ENCODE data around the gene CCDC74A. TPM values are rescaled to one million over a fixed set of nuclear protein-coding genes. Genes with fewer than 3 reads are reported as not detected.
A peak's percentile ranks its signal among the peaks of the same experiment; 100 is the strongest.
"Not testable (repeated sequence)": the region's sequence is repeated elsewhere in the genome, so short reads cannot be mapped to it uniquely, and the experiment has no call there.

The CCDC74A gene
- total RNA-seq, 2 experiments from 2014 or later: 7.1 to 8.2 TPM

GRCh38 chr2:131492418-131493198 lies 35.1 kb upstream of the CCDC74A start:
- DNase-seq: peak; percentile 96
- H3K27me3 Mint-ChIP-seq: no peaks in the 10 kb centered on the region
- H3K9me3 Mint-ChIP-seq: no peaks in the 10 kb centered on the region
- peaks cover 51% of the 10 kb centered on the region for H3K36me3 Mint-ChIP-seq
- peak overlapping the region; percentile 97 for H3K4me3 Mint-ChIP-seq
- peak overlapping the region; percentile 98 for H3K27ac Mint-ChIP-seq
- H3K4me1 Mint-ChIP-seq: peaks cover 25% of the 10 kb centered on the region

DNA sequence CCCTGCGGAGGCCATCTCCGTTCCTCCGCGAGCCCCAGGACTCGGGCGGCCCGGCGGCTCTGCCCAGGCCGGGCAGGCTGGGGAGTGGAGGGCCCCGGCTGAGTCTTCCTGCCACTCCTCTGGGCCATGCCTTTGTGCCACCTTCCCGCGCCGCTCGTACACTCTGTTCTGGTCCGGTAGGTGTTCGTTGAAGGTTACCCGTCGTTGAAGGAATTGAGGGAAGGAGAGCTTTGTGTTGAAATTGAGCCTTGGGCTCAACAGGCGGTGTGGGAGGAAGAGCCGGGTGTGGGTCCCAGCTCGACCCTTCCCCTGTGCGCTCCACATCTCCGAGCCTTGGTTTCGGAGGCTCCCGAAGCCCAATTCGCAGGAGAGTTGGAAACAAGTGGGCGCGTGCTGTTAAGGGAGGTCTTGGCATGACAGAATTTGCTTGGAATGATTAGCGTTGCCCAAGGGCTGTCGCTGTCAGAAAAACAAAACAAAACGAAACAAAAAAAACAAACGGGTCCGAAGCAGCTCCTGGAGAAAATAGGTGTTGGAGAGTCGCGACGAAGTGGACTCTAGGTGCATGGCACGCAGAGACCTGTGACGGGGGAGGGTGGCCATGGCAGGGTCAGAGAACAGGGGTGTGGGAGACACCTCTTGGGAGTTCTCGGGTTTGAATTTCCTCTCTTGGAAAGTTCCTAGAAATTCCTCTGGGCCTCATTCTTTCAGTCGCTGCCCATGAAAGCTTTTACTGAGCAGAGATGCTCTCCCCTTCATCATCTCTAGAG lies 34.3 kb upstream of the CCDC74A start:
- H3K4me1 Mint-ChIP-seq: peaks cover 30% of the 10 kb centered on the region

DNA sequence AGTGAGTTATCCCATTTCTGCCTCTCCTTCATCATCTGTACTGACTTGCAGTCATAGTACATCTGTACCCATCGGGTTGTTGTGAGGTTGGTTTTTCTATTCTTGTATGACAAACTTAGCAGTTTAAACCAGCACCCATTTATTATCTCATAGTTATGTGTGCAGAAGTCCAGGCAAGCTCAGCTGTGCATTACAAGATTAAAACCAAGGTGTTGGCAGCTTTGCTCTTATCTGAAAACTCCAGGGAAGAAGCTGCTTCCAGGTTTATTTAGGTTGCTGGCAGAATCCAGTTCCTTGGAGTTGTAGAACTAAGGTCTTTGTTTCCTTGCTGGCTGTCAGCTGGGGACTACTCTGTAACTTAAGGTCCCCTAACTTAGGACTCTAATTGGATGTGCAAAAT lies 32.2 kb upstream of the CCDC74A start:
- not testable (repeated sequence) for H3K27ac Mint-ChIP-seq, H3K9me3 Mint-ChIP-seq, H3K27me3 Mint-ChIP-seq, DNase-seq
- Mint-ChIP-seq H3K36me3 (peaks cover 32% of the 10 kb centered on the region), H3K4me1 (peaks cover 28% of the 10 kb centered on the region), H3K4me3 (peak overlapping the region; percentile 7)

More for the DNA sequence above, 34.3 kb upstream of the CCDC74A start:
- Mint-ChIP-seq H3K27me3 (no peaks in the 10 kb centered on the region), H3K36me3 (peaks cover 47% of the 10 kb centered on the region), H3K27ac (peak overlapping the region; percentile 98), H3K9me3 (no peaks in the 10 kb centered on the region), H3K4me3 (peak overlapping the region; percentile 97)
- DNase-seq: no peak

- not testable (repeated sequence) for H3K27me3 Mint-ChIP-seq, DNase-seq, H3K4me3 Mint-ChIP-seq, H3K9me3 Mint-ChIP-seq
- H3K27ac Mint-ChIP-seq: peak overlapping the region; percentile 75
- peaks cover 21% of the 10 kb centered on the region for H3K36me3 Mint-ChIP-seq
- H3K4me1 Mint-ChIP-seq: peaks cover 23% of the 10 kb centered on the region
Measured at GRCh38 chr2:131498321-131498973, 29.2 kb upstream of the CCDC74A start.

DNA sequence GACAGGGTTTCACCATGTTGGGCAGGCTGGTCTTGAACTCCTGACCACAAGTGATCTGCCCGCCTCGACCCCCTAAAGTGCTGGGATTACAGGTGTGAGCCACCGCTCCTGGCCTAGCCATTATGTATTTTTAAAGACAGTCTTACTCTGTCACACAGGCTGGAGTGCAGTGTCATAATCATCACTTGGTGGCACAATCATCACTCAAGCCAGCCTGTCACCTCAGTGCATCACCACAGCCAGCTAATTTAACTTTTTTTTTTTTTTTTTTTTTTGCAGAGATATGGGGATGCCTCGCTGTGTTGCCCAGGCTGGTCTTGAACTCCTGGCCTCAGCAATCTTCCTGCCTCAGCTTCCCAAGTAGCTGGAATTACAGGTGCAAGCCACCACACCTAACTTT lies 24.1 kb upstream of the CCDC74A start:
- H3K27me3 Mint-ChIP-seq, H3K4me3 Mint-ChIP-seq: not testable (repeated sequence)
- H3K36me3 Mint-ChIP-seq: peaks cover 11% of the 10 kb centered on the region

GRCh38 chr2:131504082-131504750 lies 23.5 kb upstream of the CCDC74A start:
- DNase-seq, H3K27me3 Mint-ChIP-seq, H3K4me1 Mint-ChIP-seq, H3K4me3 Mint-ChIP-seq, H3K9me3 Mint-ChIP-seq: not testable (repeated sequence)
- Mint-ChIP-seq H3K27ac (peak overlapping the region; percentile 65), H3K36me3 (peaks cover 11% of the 10 kb centered on the region)

More for the DNA sequence above, 24.1 kb upstream of the CCDC74A start:
- H3K9me3 Mint-ChIP-seq, DNase-seq, H3K4me1 Mint-ChIP-seq, H3K27ac Mint-ChIP-seq: not testable (repeated sequence)

GRCh38 chr2:131509615-131510014 lies 18.1 kb upstream of the CCDC74A start:
- no peak for DNase-seq
- no peak overlapping the region for H3K4me3 Mint-ChIP-seq
- H3K27ac Mint-ChIP-seq: no peak overlapping the region
- peaks cover 14% of the 10 kb centered on the region for H3K36me3 Mint-ChIP-seq
- no peaks in the 10 kb centered on the region for H3K27me3 Mint-ChIP-seq
- H3K9me3 Mint-ChIP-seq: no peaks in the 10 kb centered on the region
- H3K4me1 Mint-ChIP-seq: peaks cover 7% of the 10 kb centered on the region

- H3K36me3 Mint-ChIP-seq: not testable (repeated sequence)
Measured at GRCh38 chr2:131511291-131511968, 16.3 kb upstream of the CCDC74A start.

GRCh38 chr2:131511969-131512870 lies 15.5 kb upstream of the CCDC74A start:
- H3K27me3 Mint-ChIP-seq, H3K36me3 Mint-ChIP-seq, H3K4me1 Mint-ChIP-seq, H3K9me3 Mint-ChIP-seq, H3K4me3 Mint-ChIP-seq, DNase-seq: not testable (repeated sequence)
- H3K27ac Mint-ChIP-seq: peak overlapping the region; percentile 38

More at GRCh38 chr2:131511291-131511968, 16.3 kb upstream of the CCDC74A start:
- not testable (repeated sequence) for H3K27me3 Mint-ChIP-seq, H3K27ac Mint-ChIP-seq, H3K9me3 Mint-ChIP-seq, DNase-seq, H3K4me3 Mint-ChIP-seq, H3K4me1 Mint-ChIP-seq

DNA sequence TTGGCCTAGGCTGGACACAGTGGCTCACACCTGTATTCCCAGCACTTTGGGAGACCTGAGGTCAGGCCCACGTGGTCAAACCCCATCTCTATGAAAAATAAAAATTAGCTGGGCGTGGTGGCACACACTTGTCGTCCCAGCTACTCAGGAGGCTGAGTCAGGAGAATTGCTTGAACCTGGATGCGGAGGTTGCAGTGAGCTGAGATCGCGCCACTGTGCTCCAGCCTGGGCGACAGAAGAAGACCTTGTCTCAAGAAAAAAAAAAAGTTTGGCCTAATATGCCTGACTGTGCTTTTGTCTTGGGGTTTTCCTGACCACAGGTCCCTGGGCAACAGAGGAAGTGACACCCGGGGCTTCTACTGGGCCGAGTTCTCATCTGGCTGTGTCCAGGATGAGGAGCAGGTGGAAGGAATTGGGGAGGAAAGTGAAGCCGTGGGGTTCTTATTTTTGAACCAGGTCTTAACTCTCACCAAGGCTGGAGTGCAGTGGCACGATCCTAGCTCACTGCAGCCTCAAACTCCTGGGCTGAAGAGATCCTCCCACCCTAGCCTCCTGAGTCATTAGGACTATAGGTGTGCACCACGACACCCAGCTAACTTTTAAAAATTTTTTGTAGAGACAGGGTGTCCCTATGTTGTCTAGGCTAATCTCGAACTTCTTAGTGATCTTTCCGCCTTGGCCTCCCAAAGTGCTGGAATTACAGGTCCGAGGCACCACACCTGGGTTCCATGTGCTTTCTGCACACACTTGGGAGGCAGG lies 13.1 kb upstream of the CCDC74A start:
- H3K9me3 Mint-ChIP-seq, H3K4me1 Mint-ChIP-seq, H3K4me3 Mint-ChIP-seq, H3K27me3 Mint-ChIP-seq, DNase-seq: not testable (repeated sequence)
- peak overlapping the region; percentile 34 for H3K27ac Mint-ChIP-seq
- peaks cover 10% of the 10 kb centered on the region for H3K36me3 Mint-ChIP-seq

DNA sequence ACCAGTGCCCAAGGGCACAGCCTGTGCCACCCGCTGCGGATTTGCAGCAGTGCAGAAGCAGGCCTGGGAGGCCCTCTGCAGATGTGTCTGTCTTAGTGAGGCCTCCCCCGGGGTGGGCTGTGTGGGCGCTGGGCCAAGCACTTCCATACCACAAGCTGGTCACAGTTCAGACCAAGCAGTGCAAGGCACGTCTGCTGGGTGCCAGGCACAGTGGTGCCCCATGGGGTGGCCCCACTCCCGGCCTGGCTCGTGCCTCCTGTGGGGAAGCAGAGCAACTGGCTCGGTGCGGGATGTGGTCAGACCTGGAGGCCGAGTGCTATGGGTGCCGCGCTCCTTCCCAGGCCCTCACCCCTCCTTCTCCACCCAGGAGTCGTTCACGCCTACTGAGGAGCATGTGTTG lies 12.5 kb upstream of the CCDC74A start:
- H3K36me3 Mint-ChIP-seq: peaks cover 10% of the 10 kb centered on the region
- H3K27me3 Mint-ChIP-seq, H3K27ac Mint-ChIP-seq: not testable (repeated sequence)

GRCh38 chr2:131516011-131516410 lies 11.7 kb upstream of the CCDC74A start:
- no peak for DNase-seq
- H3K9me3 Mint-ChIP-seq: no peaks in the 10 kb centered on the region
- H3K27me3 Mint-ChIP-seq: no peaks in the 10 kb centered on the region
- H3K4me1 Mint-ChIP-seq: peaks cover 7% of the 10 kb centered on the region
- H3K36me3 Mint-ChIP-seq: peaks cover 10% of the 10 kb centered on the region
- H3K27ac Mint-ChIP-seq: no peak overlapping the region
- no peak overlapping the region for H3K4me3 Mint-ChIP-seq

More for the DNA sequence above, 12.5 kb upstream of the CCDC74A start:
- not testable (repeated sequence) for H3K4me1 Mint-ChIP-seq, H3K4me3 Mint-ChIP-seq, DNase-seq, H3K9me3 Mint-ChIP-seq

DNA sequence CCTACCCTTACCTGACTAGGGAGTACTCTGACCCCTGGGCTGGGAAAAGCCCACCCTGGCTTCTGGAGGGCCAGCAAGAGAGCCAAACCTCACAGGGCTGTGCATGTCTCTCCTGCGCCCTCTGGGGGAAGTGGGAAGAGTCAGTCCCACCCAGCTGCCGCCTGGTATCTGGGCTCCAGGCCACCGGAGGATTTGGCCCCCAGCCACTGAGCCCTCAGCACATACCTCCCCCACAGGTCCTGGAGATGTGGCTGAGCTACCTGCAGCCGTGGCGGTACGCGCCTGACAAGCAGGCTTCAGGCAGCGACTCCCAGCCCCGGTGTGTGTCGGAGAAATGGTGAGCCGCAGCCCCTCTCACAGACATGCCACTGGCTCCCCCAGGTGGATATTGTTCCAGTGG lies 11.1 kb upstream of the CCDC74A start:
- H3K36me3 Mint-ChIP-seq: peaks cover 10% of the 10 kb centered on the region
- not testable (repeated sequence) for H3K27me3 Mint-ChIP-seq, H3K4me1 Mint-ChIP-seq, H3K27ac Mint-ChIP-seq, DNase-seq, H3K4me3 Mint-ChIP-seq, H3K9me3 Mint-ChIP-seq

Measured in activated naive CD8-positive, alpha-beta T cell treated with anti-CD3 and anti-CD28 coated beads for 36 hours (primary cell).